ENCODE data around the gene LHPP. TPM values are rescaled to one million over a fixed set of nuclear protein-coding genes. Genes with fewer than 3 reads are reported as not detected.

Gene LHPP, protein sequence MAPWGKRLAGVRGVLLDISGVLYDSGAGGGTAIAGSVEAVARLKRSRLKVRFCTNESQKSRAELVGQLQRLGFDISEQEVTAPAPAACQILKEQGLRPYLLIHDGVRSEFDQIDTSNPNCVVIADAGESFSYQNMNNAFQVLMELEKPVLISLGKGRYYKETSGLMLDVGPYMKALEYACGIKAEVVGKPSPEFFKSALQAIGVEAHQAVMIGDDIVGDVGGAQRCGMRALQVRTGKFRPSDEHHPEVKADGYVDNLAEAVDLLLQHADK
- total RNA-seq, result 1 to 10 TPM; 4.4 to 6.1 TPM

DNA sequence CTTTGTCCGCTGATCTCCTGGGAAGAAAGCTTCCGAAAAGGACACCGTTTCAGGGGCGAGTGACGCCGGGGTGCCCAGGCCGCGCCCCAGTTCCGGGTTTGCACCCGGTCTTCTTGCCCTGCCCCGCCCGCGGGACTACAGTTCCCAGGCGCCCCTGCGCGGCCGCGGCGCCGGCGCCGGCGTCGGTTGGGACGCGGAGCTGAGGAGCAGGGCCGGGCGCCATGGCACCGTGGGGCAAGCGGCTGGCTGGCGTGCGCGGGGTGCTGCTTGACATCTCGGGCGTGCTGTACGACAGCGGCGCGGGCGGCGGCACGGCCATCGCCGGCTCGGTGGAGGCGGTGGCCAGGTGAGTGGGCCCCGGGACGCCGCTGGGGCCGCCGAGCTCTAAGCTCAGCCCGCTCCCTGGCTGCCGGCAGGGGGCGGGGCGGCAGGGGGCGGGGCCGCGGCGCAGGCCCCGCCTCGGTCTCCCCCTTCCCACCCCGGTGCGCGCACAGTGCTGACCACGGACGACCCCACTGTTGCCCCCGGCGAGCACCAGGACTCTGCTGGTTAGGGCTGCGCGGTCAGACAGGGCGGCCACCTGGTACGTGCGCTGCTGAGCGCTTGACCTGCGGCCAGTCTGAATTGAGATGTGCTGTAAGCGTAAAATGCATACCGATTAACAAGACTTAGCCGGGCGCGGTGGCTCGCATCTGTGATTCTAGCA is at the start of gene LHPP:
LHPP (plus strand) TSS at position 182 of the 706 bp plus-strand sequence; CDS start at position 222, 40 bp downstream.
- peaks cover 18 to 19% of the 10 kb centered on the region in 2 donors for H3K4me1 Mint-ChIP-seq (ENCODE audit: low read depth in 2 of 2)
- peak within 1 kb of the TSS; percentile 83 for H3K4me3 Mint-ChIP-seq
- H3K36me3 Mint-ChIP-seq, result no peaks in the 10 kb centered on the region
- DNase-seq (ENCODE audit: low spot score) (peak; percentile 92), ATAC-seq (peak; percentile 98 to 99)
- H3K9me3 Mint-ChIP-seq, result no peaks in the 10 kb centered on the region
- peak within 1 kb of the TSS; percentile 73 to 83 for H3K27ac Mint-ChIP-seq
- H3K27me3 Mint-ChIP-seq, result peaks cover 5 to 6% of the 10 kb centered on the region in 2 donors

DNA sequence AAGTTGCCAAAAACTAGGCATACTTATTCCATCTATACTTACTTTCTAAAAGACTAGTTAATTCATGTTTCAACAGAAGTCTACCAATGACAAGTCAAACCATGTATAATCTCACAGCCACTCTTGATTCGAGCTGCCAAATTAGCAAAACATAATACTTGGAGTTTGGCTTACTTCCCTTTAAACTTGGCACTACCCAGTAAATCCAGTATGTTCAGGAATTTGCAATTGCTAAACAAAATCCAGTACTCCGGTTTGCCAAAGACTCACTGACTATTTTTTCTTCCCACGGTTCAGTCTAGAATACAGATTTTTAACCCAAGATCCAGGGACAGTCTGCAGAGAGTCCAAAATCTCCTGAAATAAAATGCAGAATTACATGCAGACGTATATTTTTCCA is 47.5 kb upstream of the LHPP start:
- ATAC-seq (no peak), DNase-seq (ENCODE audit: low spot score) (no peak)
- no peaks in the 10 kb centered on the region for H3K36me3 Mint-ChIP-seq
- H3K27ac Mint-ChIP-seq, result no peak overlapping the region
- H3K9me3 Mint-ChIP-seq, result no peaks in the 10 kb centered on the region
- no peaks in the 10 kb centered on the region for H3K27me3 Mint-ChIP-seq
- H3K4me3 Mint-ChIP-seq, result no peak overlapping the region
- H3K4me1 Mint-ChIP-seq (ENCODE audit: low read depth in 2 of 2), result peaks cover 2 to 8% of the 10 kb centered on the region in 2 donors

DNA sequence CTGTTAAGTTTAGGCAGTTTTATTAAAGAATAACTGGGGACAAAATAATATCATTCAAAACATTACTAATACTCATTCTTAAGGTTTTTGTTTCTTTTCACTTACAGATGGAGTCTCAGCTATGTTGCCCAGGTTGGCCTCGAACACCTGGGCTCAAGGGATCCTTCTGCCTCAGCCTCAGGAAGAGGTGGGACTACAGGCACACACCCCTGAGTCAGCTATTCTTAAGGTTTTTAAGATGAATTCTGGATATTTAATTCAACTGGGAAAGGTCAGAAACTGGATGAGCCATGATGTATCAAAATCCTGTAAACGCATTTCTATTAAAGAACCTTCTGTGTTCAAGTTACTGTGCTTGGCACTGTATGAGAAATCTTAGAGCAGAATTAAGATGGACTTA is 46.4 kb upstream of the LHPP start:
- ATAC-seq, result no peak

DNA sequence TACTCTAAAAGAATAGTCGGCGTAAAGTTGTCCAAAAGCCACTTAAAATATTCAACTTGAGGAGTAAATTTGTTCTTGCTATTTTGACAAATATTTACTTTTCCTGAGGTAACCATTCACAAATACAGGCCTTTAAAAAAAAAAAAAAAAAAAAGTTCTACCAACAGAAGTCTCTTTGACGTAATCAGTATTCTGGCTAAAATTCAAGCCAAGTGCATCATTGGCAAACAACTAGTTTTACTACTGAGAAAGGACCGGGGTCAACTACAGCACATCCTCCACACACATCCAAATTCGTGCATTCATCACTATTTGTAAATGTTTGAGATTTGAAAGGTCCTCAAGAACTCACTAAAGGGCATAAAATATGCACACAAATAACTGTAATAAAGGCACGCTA is 44.9 kb upstream of the LHPP start:
- H3K4me3 Mint-ChIP-seq, result peak overlapping the region; percentile 22
- H3K36me3 Mint-ChIP-seq, result no peaks in the 10 kb centered on the region
- DNase-seq (ENCODE audit: low spot score), result no peak
- H3K27ac Mint-ChIP-seq, result no peak overlapping the region
- H3K9me3 Mint-ChIP-seq, result no peaks in the 10 kb centered on the region
- peaks cover 0 to 3% of the 10 kb centered on the region in 2 donors for H3K27me3 Mint-ChIP-seq
- peaks cover 5 to 13% of the 10 kb centered on the region in 2 donors for H3K4me1 Mint-ChIP-seq (ENCODE audit: low read depth in 2 of 2)
- ATAC-seq, result no peak

More for the DNA sequence above, 46.4 kb upstream of the LHPP start:
- Mint-ChIP-seq H3K36me3 (no peaks in the 10 kb centered on the region), H3K9me3 (no peaks in the 10 kb centered on the region), H3K4me3 (no peak overlapping the region), H3K27ac (no peak overlapping the region), H3K4me1 (ENCODE audit: low read depth in 2 of 2) (peaks cover 5 to 13% of the 10 kb centered on the region in 2 donors), H3K27me3 (peaks cover 0 to 3% of the 10 kb centered on the region in 2 donors)
- DNase-seq (ENCODE audit: low spot score), result no peak

DNA sequence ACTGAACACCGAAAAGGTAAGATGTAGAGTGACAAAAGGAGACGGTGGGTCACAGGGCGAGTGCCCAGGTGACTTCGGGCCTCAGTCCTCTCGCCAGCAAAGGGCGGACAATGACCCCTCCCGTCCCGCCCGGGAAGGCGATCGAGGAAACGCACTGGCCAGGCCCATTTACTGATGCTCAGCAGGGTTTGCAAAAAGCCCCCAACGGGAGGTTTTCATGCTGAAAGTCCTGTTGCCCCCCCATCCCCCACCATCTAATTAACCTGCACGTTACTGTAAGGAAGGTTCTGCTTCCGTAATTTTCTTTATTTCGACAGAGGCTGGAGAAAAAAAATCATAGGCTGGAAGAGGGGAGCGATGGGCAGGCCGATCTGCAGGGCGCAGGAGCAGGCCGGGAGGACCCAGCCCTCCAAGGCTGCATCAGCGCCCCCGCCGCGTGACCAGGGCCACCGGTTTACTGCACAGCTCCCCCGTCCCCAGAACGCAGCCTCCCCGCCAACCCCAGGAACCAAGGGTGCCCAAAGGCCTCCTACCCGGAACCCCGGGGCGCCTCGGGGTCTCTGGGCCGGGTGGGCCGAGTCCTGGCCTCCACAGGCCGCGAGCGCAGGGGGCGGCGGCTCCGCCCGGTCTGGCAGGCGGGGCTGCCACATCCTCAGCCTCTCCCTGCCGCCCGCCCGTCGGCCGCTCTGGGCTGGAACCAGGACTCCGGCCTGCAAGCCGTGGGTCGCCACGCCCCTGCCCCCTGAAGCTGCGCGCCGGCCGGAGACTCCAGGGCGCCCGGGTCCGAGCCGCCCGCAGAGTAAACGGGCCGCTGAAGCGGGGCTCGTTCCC is 43.5 kb upstream of the LHPP start:
- peaks cover 3 to 13% of the 10 kb centered on the region in 2 donors for H3K4me1 Mint-ChIP-seq (ENCODE audit: low read depth in 2 of 2)
- peak overlapping the region; percentile 80 for H3K4me3 Mint-ChIP-seq
- no peaks in the 10 kb centered on the region for H3K36me3 Mint-ChIP-seq
- no peak overlapping the region for H3K27ac Mint-ChIP-seq
- ATAC-seq (peak; percentile 75 to 76), DNase-seq (ENCODE audit: low spot score) (peak; percentile 72)
- H3K27me3 Mint-ChIP-seq, result peaks cover 0 to 3% of the 10 kb centered on the region in 2 donors
- no peaks in the 10 kb centered on the region for H3K9me3 Mint-ChIP-seq

DNA sequence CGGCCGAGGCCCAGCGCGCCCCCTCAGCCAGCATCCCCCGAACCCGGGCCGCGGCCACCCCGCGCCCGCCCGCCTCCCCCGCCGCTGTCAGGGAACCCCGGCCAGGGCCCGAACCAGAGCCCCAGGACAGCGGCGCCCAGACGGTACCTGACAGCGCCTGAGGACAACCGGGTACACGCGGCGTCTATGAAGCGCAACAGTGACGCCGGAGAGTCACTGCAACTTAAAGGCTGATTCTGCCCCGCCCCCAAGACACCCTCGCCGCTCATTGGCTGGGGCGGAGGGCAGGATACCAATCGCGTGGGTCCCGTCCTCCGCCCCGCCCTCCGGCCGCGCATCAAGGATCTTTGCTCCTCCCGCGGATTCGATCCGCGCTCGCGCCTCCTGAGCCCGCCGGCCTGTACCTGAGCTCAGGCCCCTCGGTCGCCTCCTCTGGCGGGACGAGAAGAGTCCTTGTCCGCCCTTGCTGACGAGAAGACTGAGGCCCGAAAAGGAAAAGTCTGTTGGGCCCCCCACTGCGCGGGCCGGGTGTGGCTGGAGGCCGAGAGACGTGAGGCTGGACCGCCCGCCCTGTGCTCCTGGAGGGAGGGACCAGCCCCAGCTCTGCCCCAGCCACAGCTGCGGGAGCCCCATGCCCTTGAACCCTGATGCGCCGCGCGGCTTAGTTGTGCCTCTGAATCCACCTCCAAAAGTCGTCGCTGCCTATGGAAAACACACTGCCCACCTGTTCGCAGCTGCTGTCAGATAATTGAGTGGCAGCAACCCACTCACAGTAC is 42.7 kb upstream of the LHPP start, which contains the start of gene OAT:
OAT (minus strand) TSS at position 198 of the 776 bp plus-strand sequence. CDS start 6,752 bp downstream, outside the sequence.
- H3K27ac Mint-ChIP-seq, result peak within 1 kb of the TSS; percentile 23 to 33
- H3K4me3 Mint-ChIP-seq, result peak within 1 kb of the TSS; percentile 80
- no peaks in the 10 kb centered on the region for H3K9me3 Mint-ChIP-seq
- H3K4me1 Mint-ChIP-seq (ENCODE audit: low read depth in 2 of 2), result peaks cover 3 to 13% of the 10 kb centered on the region in 2 donors
- H3K27me3 Mint-ChIP-seq, result peaks cover under 1 to 3% of the 10 kb centered on the region in 2 donors
- peak; percentile 97 for DNase-seq (ENCODE audit: low spot score)
- ATAC-seq, result peak; percentile 96 to 98
- no peaks in the 10 kb centered on the region for H3K36me3 Mint-ChIP-seq

DNA sequence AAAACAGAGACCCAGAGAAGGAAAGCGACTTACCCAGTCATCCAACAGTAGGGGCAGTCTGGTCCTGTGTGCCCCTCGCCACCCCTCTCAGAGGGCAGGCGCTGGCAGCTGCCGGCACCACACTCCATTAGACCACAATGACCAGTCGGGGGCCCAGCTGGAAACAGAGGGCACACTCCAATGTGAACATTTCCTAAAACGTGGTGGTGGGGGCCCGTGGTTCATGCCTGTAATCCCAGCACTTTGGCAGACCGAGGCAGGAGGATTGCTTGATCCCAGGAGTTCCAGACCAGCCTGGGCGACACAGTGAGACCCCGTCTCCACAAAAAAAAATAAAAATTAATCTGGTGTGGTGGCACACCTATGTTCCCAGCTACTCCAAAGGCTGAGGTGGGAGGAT is 42.0 kb upstream of the LHPP start:
- peaks cover 3 to 13% of the 10 kb centered on the region in 2 donors for H3K4me1 Mint-ChIP-seq (ENCODE audit: low read depth in 2 of 2)

DNA sequence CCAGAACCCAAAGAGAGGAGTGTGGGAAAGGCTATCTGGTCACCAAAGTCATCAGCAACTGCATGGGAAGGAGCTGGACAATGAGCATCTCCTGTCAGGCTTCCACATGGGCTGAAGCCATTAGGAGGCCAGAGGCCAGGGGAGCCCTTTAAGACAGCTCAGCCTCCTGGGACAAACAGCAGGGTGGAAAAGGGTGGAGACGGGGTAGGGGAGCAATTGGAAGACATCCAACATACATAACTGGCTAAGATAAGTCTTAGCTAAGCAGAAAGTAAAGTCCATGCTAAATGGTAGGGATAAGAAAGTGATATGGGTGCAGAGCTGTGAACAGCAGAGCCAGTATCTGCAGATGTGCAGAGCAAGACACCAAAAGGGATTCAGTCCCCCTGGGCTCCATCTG is 41.4 kb upstream of the LHPP start:
- peaks cover 6 to 8% of the 10 kb centered on the region in 2 donors for H3K27me3 Mint-ChIP-seq
- DNase-seq (ENCODE audit: low spot score) (no peak), ATAC-seq (no peak)
- no peaks in the 10 kb centered on the region for H3K9me3 Mint-ChIP-seq
- no peak overlapping the region for H3K4me3 Mint-ChIP-seq
- H3K27ac Mint-ChIP-seq, result no peak overlapping the region
- peaks cover 3 to 13% of the 10 kb centered on the region in 2 donors for H3K4me1 Mint-ChIP-seq (ENCODE audit: low read depth in 2 of 2)
- no peaks in the 10 kb centered on the region for H3K36me3 Mint-ChIP-seq

More for the DNA sequence above, 42.0 kb upstream of the LHPP start:
- H3K27ac Mint-ChIP-seq, result peak overlapping the region; percentile 23 to 33
- H3K36me3 Mint-ChIP-seq, result no peaks in the 10 kb centered on the region
- DNase-seq (ENCODE audit: low spot score) (no peak), ATAC-seq (no peak)
- peak overlapping the region; percentile 80 for H3K4me3 Mint-ChIP-seq
- H3K9me3 Mint-ChIP-seq, result no peaks in the 10 kb centered on the region
- H3K27me3 Mint-ChIP-seq, result peaks cover 6 to 8% of the 10 kb centered on the region in 2 donors

DNA sequence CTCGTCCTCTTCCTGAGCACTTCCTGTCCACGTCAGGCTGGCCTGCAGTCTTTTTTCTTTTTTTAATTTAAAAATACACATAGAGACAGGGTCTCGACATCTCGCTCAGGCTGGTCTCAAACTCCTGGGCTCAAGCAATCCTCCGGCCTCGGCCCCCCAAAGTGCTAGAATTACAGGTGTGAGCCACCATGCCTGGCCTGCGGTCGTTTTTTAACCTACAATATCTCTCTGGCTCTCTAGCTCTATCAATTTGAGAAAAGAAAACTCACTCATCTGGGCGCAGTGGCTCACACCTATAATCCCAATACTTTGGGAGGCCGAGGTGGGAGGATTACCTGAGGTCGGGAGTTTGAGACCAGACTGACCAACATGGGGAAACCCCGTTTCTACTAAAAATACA is 38.9 kb upstream of the LHPP start:
- peaks cover 7 to 12% of the 10 kb centered on the region in 2 donors for H3K27me3 Mint-ChIP-seq
- no peak for ATAC-seq
- no peaks in the 10 kb centered on the region for H3K36me3 Mint-ChIP-seq
- no peak overlapping the region for H3K4me3 Mint-ChIP-seq
- no peak overlapping the region for H3K27ac Mint-ChIP-seq
- no peaks in the 10 kb centered on the region for H3K9me3 Mint-ChIP-seq
- H3K4me1 Mint-ChIP-seq (ENCODE audit: low read depth in 2 of 2), result peaks cover 3 to 5% of the 10 kb centered on the region in 2 donors
- no peak for DNase-seq (ENCODE audit: low spot score)

DNA sequence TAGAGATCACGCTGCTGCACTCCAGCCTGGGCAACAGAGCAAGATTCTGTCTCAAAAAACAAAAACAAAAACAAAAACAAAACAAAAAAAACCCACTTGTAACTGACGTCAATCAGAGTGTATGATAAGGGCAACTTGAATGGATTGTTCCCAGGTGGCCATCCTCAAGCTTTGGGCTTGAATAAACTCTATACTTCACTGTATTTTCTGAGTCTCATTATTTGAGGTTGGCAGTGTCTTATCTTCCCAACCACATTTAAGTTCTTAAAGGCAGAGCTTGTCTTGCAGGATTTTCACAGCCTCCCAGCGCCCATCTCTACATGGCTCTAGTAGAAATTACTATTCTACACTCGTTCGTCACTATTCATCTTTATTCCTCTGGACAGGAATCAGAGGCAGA is 37.8 kb upstream of the LHPP start:
- no peaks in the 10 kb centered on the region for H3K36me3 Mint-ChIP-seq
- no peak overlapping the region for H3K27ac Mint-ChIP-seq
- ATAC-seq, result no peak
- no peaks in the 10 kb centered on the region for H3K9me3 Mint-ChIP-seq
- peaks cover 3 to 5% of the 10 kb centered on the region in 2 donors for H3K4me1 Mint-ChIP-seq (ENCODE audit: low read depth in 2 of 2)
- H3K4me3 Mint-ChIP-seq, result no peak overlapping the region
- DNase-seq (ENCODE audit: low spot score), result no peak
- peaks cover 15 to 16% of the 10 kb centered on the region in 2 donors for H3K27me3 Mint-ChIP-seq

DNA sequence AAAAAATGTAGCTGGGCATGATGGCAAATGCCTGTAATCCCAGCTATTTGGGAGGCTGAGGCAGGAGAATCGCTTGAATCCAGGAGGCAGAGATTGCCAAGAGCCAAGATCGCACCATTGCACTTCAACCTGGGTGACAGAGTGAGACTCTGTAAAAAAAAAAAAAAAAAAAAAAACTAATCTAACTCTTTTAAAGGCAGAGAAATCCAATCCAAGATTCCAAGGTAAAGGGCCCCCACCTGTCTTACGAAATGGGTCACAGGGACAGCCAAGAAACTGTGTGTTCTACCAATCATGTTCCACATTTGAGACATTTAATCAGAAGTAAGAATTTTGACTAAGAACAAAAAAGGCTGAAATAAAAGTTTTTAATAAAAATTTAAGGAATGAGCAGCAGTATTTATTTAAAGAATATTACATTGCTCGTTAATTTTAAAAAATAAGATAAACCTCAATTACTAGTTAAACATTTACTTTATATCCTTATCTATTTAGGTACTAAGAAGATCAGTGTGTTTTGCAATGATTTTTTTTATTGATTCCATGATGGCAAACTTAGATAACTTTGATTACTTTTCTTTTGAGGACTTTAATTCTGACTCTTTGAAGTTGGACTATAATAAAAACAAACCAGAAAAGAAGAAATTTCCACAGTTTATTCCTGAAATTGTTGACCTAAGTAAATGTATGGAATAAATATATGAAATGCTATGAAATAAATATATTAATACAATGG is 36.2 kb upstream of the LHPP start:
- no peak for ATAC-seq
- Mint-ChIP-seq H3K27ac (no peak overlapping the region), H3K4me1 (ENCODE audit: low read depth in 2 of 2) (no peaks in the 10 kb centered on the region), H3K4me3 (no peak overlapping the region), H3K9me3 (no peaks in the 10 kb centered on the region), H3K36me3 (no peaks in the 10 kb centered on the region), H3K27me3 (peaks cover 15 to 19% of the 10 kb centered on the region in 2 donors)
- DNase-seq (ENCODE audit: low spot score), result no peak

DNA sequence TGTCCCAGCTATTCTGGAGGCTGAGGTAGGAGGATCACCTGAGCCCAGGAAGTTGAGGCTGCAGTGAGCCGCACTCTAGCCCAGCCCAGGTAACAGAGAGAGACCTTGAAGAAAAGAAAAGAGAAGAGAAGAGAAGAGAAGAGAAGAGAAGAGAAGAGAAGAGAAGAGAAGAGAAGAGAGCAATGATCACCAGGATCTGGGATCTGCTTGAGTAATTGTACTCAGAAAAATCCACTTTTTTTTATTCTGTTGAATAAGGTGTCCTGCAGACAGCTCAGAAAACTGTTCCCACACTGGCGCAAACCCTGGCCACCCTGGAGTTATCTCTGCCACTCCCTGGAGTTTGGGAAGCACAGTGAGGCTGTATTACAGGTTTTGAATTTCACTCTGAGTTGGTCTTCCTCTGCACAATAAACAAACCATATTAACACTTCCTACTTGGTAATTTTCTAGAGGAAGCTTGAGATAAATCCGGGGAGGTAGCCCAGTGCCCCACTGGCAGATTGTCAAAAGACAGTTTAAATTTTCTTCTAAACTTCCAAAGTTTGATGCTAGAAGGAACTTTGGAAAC is 33.3 kb upstream of the LHPP start:
- H3K27me3 Mint-ChIP-seq, result peaks cover 15 to 25% of the 10 kb centered on the region in 2 donors
- no peaks in the 10 kb centered on the region for H3K9me3 Mint-ChIP-seq
- DNase-seq (ENCODE audit: low spot score) (no peak), ATAC-seq (no peak)
- H3K27ac Mint-ChIP-seq, result no peak overlapping the region
- no peak overlapping the region for H3K4me3 Mint-ChIP-seq
- H3K36me3 Mint-ChIP-seq, result no peaks in the 10 kb centered on the region
- H3K4me1 Mint-ChIP-seq (ENCODE audit: low read depth in 2 of 2), result no peaks in the 10 kb centered on the region
